Stimulated activated CD4-positive, alpha-beta T cell treated with anti-CD3 and anti-CD28 coated beads, Interleukin-2, amount 100 ng/mL, for 4 hours (primary cell): ENCODE data around the gene AWAT2.

Source experiments
- DNase-seq: peaks from one replicate; pipeline ENCODE4 v3.0.0-alpha.2; 2020; ENCODE audit warnings: low read depth

AWAT2 gene

GRCh38 chrX:69995362-69996112, 54.2 kb downstream of the AWAT2 start:
- no peak for DNase-seq

DNA sequence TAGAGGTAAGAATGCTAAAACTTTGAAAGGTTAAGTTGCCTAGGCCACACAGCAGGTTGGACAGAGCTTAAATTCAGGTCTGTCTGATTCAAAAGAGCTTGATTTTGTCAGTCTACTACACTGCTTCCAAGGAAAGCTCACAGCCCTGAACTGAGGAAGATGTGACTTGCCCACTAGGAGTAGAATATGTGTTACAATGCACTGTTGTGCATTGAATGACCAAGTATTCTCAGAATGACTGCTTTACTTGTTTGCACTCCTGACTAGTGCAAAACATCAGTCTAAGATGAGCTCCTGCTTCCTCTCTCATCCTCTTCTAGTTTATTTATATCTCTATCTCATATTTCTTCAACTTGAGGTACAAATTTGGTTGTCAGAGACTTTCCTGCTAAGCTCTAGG, 56.2 kb downstream of the AWAT2 start:
- DNase-seq = no peak

DNA sequence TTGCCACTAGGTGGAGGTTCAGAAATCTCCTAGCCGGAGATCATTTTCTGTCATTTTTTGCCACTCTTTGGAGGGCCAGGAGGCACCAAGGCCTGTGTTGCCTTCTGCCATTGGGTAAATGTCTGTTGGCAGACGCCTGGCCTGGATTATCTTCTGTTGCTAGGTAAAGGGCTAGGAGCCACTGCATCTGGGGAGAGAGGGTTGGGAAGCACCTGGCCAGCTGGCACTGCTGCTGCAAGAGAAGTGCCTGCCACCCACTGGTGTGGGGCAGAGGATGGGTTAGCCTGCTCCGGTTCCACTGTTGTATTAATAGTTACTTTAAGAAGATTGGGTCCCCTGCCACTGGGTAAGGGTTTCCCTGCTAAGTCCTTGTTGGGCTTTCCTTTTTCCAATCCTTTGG, 58.1 kb downstream of the AWAT2 start:
- no peak for DNase-seq
